HG02885 (cell line): ENCODE results near the gene KANK2.
"Not testable (repeated sequence)": the region's sequence is repeated elsewhere in the genome, so short reads cannot be mapped to it uniquely, and the experiment has no call there.

ENCODE experiments used
- ATAC-seq: cut with Tn5 transposase; IDR thresholded peaks from one replicate; pipeline ENCODE4 v1.9.1; 2021; ENCODE audit warnings: mild to moderate bottlenecking; ENCODE audit not compliant: unreplicated experiment, poor library complexity

The KANK2 gene

DNA sequence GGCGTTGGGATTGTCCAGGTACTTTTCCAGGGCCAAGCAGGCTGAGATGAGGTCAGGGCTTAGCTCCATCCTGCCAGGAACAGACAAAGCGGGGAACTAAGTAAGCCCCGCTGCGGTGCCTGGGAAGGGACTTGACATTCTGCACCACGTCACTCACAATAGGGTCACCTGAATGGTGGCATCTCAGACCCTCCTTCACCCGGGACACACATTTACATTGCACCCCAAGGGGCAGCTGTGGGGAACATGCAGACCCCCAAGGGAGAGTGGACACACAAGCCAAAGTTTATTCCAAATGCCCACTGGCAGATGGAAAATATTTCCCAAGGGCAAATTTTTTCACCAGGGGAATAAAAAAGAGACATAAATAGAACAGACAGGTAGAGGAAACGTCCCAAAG, 21.4 kb downstream of the KANK2 start:
- no peak for ATAC-seq

DNA sequence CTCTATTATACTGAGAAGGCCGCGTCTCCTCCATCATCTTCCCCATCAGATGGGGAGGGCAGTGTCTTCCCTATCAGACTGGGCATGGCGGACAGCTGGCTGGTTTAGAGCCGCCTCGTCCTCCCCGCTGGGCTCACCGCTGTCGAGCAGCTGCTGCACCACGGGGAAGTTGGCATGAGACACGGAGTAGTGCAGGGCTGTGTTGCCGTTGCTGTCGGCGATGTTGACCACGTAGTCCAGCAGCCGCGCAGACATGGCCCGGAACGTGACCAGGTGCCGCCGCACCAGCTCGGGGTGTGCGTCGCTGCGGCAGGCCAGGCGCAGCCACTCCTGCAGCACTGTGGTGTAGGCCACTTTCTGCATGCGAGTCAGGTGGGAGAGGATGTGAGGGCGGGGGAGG, 23.0 kb downstream of the KANK2 start:
- ATAC-seq: no peak

DNA sequence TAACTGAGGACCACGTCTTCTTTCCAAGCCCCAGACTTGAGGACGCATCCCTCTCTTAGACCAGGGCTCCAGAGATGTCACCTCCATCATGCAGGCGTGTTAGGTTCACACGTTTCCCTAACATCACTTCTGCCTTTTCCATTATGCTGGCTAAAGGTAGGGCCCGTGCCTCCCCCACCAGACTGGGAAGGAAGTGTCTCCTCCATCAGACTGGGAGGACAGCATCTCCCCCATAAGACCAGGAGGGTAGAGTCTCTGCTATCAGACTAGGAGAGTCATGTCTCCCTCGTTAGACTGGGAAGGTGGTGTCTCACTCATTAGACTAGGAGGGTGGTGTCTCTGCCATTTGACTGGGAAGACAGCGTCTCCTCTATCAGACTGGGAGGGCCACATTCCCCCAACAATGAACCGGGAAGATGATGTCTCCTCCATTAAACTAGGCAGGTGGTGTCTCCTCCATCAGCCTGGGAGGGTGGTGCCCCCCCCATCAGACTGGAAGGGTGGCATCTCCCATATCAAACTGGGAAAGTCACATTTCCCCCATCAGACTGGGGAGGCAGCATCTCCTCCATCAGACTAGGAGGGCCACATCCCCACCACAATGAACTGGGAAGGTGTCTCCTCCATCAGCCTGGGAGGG, 23.7 kb downstream of the KANK2 start:
- no peak for ATAC-seq

DNA sequence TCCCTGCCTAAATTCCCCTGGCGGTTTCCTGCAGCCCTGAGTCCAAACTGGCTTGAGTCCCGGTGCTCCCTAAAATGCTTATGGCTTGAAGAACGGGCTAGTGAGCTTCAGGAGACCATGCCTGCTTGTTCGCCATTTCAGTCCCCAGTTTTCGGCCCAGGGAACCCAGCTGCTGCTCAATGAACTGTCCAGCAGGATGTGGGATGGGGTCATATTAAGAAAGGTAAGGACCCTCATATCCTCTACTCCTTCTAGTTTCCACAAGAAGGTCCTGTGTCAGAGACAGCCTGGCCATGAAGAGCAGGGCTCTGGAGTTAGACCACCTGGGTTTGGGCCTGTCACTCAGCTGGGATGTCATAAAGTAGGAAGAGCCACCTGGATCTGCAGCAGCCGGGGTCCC, 24.8 kb downstream of the KANK2 start:
- no peak for ATAC-seq

DNA sequence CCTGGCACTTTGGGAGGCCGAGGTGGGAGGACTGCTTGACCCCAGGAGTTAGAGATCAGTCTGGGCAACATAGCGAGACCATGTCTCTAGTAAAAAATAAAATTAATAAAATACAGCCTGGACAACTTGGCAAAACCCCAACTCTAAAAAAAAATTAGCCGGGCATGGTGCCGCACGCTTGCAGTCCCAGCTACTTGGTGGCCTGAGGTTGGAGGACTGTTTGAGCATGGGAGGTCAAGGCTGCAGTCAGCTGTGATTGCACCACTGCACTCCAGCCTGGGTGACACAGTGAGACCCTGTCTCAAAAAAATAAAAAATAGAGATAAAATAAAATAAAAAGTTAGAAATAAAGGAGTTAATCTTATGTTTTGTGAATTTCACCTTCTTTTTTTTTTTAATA, 26.2 kb downstream of the KANK2 start:
- no peak for ATAC-seq

DNA sequence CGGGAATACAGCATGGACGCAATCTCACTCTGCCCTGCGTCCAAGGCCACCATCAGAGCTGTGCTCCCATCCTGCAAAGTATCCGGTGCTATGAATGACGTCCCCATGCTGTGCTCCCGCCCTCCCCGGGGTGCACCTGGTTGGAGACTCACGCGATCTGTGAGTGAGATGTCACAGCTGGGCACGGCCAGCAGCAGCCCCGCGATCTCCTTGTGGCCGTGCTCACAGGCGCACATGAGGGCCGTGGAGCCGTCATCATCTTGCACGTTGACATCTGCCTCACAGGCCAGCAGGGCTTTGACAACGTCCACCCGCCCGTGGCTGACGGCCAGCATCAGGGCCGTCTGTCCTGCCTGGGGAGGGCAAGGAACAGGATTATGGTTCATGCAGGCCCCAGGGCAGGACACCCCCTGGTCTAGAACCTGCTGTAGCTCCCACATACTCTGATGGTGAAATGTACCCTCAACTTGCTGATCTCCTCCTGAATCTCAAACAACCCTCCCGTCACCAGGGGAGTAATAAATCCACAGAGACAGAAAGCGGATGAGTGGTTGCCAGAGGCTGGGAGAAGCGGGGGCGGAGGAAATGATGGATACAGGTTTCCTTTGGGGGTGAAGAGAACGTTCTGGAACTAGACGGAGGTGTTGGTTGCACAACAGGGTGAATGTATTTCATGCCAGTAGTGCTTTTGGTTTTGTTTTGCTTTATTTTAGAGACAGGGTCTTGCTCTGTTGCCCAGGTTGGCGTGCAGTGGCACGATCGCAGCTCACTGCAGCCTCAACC, 27.3 kb downstream of the KANK2 start:
- no peak for ATAC-seq

DNA sequence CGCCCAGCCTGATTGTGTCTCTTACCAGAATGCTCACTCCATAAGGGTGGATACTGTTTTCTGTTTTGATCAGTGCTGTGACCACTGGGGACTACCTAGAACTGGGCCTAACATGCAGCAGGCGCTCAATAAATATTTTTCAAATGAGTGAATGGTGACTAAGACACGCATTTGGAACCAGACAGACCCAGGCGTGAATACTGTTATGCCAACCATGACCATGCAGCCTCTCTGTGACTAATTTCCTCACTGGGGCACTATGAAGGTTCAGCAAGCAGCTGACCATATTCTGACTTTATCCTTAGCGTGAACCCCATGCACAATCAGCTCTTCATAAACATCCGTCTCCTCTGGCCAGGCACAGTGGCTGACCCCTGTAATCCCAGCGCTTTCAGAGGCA, 28.8 kb downstream of the KANK2 start:
- ATAC-seq: no peak

DNA sequence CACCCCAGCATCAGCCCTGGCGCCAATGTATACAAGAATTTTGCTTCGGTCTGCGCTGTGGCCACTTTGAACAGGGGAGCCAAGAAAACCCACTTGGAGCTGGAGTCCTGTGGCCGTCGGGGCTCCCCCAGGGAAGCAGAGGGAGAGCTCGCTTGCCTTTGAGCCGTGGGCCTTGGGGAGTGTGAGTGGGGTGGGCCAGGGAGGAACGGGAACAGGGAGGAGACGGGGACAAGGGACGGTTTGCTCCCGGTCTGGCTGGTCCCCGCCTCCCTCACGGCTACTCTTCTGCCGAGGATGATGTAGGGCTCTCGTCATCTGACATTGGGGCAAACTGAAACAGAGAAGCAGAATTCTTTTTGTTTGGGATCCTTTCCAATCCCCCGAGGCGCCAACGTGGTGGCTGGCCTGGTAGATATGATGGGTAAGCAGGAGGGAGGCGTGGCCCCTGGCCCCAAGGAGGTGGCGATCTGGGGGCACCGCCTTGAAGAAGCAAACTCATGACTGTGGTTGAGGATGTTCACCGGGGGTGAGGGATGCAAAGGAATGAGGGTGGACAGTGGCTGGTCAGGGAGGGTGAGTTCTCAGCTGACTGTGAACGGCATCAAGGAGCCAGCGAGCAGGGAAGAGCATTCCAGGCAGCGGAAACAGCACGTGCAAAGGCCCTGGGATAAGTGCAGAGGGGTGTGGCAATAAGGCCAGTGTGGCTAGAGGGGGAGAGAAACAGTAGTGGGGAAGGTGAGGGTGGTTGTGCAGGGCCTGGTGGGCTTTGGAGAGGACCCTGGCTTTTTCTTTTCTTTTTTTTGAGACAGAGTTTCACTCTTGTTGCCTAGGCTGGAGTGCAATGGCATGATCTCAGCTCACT, 30.8 kb downstream of the KANK2 start:
- ATAC-seq: no peak

DNA sequence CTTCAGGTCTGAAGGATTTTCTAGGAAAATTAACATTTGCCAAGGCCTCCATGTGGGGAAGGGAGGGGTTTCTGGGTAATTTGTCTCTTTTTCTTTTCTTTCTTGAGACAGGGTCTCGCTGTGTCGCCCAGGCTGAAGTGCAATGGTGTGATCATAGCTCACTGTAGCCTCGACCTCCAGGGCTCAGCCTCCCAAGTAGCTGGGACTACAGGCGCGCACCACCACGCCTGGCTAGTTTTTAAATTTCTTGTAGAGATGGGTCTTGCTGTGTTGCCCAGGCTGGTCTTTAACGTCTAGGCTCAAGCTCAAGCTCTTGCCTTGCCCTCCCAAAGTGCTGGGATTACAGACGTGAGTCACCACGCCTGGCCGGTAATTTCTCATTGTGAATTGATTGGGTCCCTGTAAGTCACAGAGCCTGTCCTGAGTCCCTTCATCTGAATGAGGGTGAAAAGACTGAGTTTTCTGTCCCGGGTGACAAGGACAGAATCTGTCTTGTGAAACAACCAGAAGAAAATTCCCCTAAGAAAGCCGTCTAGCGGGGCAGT, 31.8 kb downstream of the KANK2 start:
- ATAC-seq: no peak

DNA sequence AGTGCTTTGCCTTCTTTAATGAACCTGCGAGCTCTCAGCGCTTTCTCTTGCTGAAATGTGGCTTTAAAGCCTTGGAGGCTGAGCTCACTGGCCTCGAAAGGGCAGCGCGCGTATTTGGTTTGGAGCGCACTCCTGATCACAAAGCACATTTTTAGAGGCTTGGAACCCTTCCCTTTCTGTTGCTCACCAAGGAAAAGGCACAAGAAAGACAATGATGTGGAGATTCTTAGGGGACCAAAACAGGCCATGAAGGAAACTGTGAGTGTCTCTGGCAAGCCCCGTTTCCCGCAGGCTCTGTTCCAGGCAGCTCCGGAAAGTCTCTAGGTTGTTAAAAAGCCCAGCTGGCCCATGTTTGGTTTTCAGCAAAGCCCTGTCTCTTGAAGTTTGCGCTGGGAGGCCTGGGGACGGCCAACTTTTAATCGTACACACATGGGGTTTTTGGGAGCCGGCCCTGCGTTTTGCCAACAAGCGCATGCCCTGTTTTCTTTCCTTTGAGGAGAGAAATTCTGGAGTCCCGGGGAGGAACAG, 32.4 kb downstream of the KANK2 start:
- ATAC-seq: no peak

DNA sequence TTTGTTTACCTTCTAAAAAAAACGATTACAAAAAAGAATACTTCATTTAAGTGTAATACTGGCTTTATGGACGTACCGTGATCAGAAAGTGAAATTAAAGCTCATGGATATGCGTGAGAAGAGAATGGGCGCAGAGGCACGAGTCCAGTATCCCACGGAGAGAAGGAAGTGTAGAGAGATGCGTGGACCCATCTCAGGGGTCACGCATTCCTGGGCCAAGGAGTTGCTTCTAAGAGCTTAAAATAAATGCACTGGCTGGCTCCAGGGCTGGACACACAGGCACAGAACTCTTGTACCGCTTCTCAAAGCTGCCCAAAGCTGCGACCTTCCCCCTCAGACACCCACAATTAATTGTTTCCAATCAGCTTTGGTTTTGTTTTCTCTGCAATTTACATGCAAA, 33.0 kb downstream of the KANK2 start:
- no peak for ATAC-seq

DNA sequence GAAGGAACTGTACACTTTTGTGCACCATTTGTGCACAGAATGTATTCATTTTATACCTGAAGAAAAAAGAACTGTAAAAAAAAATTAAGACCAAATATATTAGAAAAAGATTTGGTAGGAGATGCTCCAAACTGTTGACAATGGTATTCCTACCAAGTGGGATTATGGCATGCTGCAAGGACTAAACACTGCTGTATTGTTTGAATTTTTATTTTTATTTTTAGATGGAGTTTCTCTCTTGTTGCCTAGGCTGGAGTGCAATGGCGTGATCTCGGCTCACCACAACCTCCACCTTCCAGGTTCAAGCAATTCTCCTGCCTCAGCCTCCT, 36.9 kb downstream of the KANK2 start:
- ATAC-seq: not testable (repeated sequence)

DNA sequence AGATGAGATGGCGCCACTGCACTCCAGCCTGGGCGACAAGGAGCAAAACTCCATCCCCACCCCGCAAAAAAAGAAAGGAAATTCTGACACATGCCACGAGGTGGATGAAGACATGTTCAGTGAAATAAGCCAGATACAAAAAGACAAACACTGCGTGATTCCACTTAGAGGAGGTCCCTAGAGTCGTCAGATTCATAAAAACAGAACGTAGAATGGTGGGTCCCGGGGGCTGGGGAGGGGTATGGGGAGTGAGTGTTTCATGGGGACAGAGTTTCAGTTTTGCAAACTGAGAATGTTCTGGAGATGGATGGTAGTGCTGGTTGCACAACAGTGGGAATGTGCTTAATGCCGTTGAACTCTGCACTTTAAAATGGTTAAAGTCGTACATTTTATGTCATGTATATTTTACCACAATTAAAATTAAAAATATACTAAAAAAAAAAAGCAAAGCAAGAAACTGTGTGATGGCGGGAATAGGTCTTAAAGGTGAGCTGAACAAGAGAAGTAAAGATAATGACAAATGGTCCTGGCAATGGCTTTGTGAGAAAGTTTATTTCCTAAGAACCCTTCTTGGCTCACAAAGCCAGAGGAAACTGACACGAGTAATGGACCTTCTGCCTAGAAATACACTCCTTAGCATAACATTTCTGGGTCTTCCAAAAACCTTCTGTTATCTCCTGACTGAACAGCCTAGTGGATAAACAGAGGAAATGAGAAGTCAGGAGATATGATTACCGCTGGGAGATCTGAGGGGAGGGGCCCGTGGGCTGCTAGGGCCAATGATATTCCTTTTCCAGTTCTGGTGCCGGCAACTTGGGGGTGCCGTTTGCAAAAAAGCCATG, 37.5 kb downstream of the KANK2 start:
- no peak for ATAC-seq

DNA sequence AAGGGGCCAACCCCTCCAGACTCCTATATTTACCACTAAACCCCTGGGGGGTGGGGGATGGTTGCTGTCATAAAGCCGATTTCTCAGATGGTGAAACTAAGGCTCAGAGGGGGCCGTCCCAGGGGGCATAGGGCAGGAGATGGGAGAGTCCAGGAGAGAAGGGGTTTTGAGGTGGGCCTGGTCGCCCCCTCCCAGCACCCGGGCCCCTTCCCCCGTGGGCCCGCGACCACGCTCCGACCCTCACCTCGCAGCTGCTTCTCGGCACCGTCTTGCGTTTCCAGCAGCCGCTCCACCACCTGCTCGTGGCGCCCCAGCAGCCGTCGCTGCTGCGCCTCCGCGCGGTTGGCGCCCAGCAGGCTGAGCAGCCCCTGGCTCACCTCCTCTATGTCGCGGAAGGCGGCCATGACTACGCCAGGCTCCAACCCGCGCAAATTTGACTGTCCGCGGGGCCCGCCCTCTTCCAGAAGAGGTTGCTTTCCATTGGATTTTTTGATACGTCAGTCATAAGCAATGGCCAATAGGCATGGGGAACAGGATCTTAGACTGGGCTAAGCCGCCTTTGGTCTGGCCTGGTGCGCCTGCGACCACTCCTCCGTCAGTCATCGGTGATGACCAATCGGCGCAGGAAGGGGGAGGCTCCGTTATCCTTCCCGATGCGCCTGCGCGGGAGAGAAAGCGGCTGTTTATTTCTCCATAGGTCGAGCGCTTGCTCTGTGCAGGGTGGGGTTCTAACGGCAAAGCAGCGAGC, 41.8 kb downstream of the KANK2 start, which contains the start of gene SPC24:
SPC24 (minus strand) TSS at position 410 of the 748 bp plus-strand sequence; CDS start at position 404, 6 bp downstream.
- ATAC-seq: peak; percentile 97

DNA sequence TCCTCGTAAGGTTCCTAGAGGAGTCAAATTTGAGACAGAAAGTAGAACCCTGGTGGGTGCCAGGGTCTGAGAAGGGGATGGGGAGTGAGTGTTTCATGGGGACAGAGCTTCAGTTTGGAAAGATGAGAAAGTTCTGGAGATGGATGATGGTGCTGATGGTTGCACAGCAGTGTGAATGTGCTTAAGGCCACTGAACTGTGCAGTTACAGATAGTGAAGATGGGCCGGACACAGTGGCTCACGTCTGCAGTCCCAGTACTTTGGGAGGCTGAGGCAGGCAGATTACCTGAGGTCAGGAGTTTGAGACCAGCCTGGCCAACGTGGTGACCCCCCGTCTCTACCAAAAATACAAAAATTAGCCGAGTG, 42.7 kb downstream of the KANK2 start:
- ATAC-seq: no peak

DNA sequence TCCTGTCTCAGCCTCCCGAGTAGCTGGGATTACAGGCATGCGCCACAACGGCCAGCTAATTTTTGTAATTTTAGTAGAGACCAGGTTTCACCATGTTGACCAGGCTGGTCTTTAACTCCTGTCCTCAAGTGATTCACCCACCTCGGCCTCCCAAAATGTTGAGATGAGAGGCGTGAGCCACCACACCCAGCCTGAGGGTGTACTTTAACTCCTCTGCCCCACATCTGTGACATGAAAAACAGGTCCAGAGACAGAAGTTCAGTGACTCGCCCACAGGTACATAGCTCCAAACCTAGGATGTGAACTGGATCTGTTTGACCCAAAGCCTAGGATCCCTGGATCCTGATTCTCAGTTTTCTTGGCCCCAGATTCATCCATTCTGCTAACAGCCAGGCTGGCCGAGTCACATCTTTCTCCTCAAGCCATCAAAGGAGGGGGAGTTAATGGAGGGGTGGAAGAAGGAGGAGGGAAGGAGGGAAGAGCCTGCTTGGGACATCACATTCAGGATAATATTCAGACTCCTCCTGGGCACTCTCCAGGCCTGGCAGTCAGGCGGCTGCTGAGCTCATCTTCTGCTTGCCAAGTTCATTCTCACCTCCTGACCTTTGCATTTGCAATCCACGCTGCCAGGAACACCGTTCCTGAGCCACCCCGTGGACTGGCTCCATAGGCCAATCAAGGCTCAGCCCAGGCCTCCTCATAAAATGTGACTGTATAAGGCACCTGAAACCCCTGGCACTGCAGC, 44.9 kb downstream of the KANK2 start:
- no peak for ATAC-seq

DNA sequence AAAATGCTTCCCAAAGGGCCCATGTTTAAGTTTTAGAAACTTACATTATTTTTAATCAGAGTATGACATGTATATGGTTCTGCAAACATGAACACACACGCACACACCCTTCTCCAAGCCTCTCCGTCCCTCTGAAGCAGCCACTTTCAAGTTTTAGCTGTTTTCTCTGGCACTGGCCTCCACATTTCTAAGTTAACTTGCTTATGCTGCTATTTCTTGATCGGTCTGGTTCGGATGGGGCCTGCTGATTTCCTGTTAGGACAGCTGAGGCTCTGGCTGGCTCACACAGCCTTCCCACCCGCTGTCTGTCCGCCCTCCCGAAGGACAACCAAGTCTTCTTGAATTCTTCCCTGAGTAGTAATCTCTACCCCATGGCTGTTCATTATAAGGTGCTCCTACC, 46.2 kb downstream of the KANK2 start:
- no peak for ATAC-seq

DNA sequence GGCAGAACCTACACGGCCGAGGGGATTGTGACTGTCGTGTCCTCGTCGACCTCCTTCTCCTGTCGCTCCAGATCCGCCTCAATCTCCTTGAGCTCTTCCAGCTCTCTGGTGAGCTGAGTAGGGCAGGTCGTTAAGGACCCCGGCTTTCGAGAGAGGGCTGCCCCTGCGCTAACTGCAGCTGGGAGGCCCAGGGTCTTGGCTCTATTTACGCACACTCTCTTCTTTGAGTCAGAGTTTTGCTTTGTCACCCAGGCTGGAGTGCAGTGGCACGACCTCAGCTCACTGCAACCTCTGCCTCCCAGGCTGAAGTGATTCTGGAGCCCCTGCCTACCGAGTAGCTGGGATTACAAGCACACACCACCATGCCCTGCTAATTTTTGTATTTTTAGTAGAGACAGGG, 49.3 kb downstream of the KANK2 start:
- no peak for ATAC-seq

DNA sequence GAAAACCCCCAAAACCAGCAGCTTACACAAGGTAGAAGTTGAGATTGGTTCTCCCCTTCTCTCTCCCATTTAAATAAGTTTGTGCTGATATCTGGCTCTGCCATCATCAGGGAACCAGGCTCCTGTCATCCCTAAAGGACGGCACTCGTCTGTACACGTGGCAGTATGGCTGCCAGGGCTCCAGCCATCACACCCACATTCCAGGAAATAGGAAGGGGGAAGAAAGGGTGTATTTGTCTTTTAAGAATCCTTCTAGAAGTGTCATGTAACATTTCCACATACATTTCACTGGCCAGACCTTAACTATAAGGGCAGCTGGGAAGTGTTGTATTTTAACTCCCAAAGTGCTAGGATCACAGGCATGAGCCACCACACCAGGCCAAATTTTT, 51.8 kb downstream of the KANK2 start:
- ATAC-seq: no peak
